T-helper 2 cell treated with Interferon-gamma antibody and Interleukin-4, amounts not matched to agents 5 μg/mL and 100 μg/mL, for 36 hours (primary cell): Measurements from ENCODE around the gene PNPLA1.

ENCODE experiments used
- DNase-seq: peaks from one replicate; pipeline ENCODE4 v3.0.0; 2021; ENCODE audit warnings: low spot score
- H3K27ac Mint-ChIP-seq: one replicate; pipeline ENCODE4 v1.8.0; 2021; ENCODE audit warnings: mild to moderate bottlenecking, mixed read lengths
- H3K27me3 Mint-ChIP-seq: one replicate; pipeline ENCODE4 v1.8.0; 2021; ENCODE audit warnings: low read depth, mixed read lengths
- H3K36me3 Mint-ChIP-seq: one replicate; pipeline ENCODE4 v1.8.0; 2021; ENCODE audit warnings: low read depth, mixed read lengths
- H3K4me1 Mint-ChIP-seq: one replicate; pipeline ENCODE4 v1.8.0; 2021; ENCODE audit warnings: low read depth, mixed read lengths
- H3K4me3 Mint-ChIP-seq: one replicate; pipeline ENCODE4 v1.8.0; 2022; ENCODE audit warnings: mild to moderate bottlenecking, moderate library complexity, mixed read lengths
- H3K9me3 Mint-ChIP-seq: one replicate; pipeline ENCODE4 v1.8.0; 2021; ENCODE audit warnings: mixed read lengths

Gene PNPLA1

DNA sequence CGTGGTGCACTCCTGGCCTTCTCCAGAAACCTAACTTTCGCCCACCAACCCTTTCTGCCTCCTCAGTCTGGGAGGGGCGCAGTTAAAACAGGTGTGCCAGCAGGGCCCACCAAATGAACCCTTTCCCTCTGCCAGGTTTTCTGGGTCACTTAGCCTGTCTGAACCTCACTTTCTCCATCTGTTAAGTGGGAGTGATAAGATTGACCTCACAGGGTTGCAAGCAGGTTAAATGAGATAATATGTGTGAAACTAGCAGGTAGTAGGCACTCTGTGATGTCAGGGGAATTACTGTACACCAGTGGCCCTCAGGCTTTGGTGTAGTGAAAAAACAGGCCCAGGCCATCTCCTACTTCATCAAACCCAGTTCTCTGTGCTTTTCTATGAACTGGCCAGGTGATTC is 52.7 kb downstream of the PNPLA1 start:
- Mint-ChIP-seq H3K36me3 (no peaks in the 10 kb centered on the region), H3K4me1 (no peaks in the 10 kb centered on the region), H3K27me3 (peaks cover 9% of the 10 kb centered on the region), H3K4me3 (no peak overlapping the region), H3K27ac (no peak overlapping the region), H3K9me3 (no peaks in the 10 kb centered on the region)
- DNase-seq = no peak

DNA sequence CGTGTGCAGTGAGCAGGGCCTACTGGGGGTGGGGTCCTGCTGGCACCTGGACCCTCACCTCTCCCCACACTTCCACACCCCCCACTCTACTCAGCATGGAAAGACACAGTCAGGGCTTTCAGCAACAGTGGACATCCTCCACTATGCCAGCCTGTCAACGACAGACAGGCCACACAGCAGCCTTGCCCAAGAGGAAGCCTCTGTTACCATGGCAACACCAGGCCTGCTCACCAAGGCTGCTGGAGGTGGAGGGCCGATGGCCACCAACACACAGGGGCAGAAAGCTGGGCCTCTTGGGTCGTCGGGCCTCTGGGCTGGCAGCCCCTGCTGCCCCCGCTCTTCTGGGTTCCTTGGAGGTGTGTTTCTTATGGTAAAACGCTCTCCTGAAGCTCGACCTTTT is 53.2 kb downstream of the PNPLA1 start:
- Mint-ChIP-seq H3K4me3 (no peak overlapping the region), H3K27me3 (peaks cover 9% of the 10 kb centered on the region), H3K4me1 (no peaks in the 10 kb centered on the region), H3K9me3 (no peaks in the 10 kb centered on the region), H3K36me3 (no peaks in the 10 kb centered on the region), H3K27ac (no peak overlapping the region)
- no peak for DNase-seq

DNA sequence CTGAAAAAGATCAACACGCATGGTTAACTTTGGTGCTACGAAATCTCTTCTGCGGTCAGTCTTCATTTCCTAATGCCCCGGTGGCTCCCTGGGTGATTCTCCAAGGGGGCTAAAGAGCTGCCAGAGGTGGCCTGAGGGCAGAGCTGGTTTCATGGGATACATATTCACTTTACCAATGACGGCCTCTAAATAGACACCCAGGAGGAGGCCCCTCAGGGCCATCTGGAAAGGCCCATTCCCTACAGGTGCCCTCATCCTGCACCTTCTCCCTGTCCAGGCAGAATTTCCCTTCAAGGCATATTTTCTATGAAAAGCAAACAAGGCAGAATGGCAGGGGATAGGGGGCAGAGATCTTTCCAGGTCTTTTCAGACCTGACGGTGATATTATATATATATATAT is 54.3 kb downstream of the PNPLA1 start:
- H3K4me1 Mint-ChIP-seq = no peaks in the 10 kb centered on the region
- H3K27me3 Mint-ChIP-seq = peaks cover 9% of the 10 kb centered on the region
- H3K36me3 Mint-ChIP-seq = no peaks in the 10 kb centered on the region
- H3K27ac Mint-ChIP-seq = no peak overlapping the region
- DNase-seq = no peak
- no peak overlapping the region for H3K4me3 Mint-ChIP-seq
- H3K9me3 Mint-ChIP-seq = no peaks in the 10 kb centered on the region

DNA sequence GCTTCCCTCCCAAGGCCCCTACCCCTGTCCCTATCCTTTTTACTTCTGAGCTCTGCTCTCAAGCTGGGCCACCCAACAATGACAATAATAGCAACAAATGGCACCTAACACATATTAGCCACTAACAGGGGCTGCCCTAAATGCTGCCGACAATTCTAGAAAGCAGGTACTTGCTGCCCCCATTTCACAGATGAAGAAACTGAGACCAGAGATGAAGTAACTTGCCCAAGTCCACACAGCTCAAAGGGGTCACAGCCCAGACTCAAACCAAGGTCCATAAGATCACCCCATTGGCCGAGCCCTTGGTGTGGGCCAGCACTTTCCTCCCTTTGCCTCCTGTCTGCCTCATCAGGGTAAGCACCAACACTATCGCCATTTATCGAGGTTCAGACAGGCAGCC is 54.9 kb downstream of the PNPLA1 start:
- Mint-ChIP-seq H3K36me3 (no peaks in the 10 kb centered on the region), H3K9me3 (no peaks in the 10 kb centered on the region), H3K27me3 (peaks cover 9% of the 10 kb centered on the region), H3K4me1 (no peaks in the 10 kb centered on the region), H3K4me3 (no peak overlapping the region), H3K27ac (no peak overlapping the region)
- no peak for DNase-seq

DNA sequence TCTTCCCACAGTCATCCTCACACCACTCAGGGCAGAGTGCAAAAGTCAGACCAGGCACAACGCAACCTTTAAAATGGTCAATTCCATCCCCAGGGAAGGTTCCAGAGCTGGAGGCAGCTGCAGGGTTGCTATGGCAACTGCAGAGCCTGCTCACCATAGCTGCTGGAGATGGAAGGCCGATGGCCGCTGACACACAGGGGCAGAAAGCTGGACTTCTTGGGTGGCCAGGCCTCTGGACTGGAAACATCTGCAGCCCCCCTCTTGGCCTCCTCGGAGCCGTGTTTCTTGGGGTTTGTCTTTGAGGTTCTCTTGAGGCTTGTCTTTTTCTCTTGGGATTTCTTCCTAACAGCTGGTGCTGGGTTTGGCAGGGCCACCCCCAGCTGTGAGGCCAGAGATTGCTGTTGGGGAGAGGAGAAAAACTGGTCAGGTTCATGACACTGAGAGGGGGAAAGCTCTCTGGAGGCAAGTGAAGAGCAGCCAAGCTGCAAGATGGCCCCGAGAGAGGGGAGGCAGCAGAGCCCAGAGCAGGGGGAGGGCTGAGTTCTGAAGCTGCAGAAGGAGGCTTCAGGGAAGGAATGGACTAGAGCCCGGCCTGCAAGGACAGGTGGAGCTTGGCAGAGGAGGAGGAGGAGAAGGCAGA is 56.6 kb downstream of the PNPLA1 start:
- Mint-ChIP-seq H3K27ac (no peak overlapping the region), H3K4me1 (no peaks in the 10 kb centered on the region)

DNA sequence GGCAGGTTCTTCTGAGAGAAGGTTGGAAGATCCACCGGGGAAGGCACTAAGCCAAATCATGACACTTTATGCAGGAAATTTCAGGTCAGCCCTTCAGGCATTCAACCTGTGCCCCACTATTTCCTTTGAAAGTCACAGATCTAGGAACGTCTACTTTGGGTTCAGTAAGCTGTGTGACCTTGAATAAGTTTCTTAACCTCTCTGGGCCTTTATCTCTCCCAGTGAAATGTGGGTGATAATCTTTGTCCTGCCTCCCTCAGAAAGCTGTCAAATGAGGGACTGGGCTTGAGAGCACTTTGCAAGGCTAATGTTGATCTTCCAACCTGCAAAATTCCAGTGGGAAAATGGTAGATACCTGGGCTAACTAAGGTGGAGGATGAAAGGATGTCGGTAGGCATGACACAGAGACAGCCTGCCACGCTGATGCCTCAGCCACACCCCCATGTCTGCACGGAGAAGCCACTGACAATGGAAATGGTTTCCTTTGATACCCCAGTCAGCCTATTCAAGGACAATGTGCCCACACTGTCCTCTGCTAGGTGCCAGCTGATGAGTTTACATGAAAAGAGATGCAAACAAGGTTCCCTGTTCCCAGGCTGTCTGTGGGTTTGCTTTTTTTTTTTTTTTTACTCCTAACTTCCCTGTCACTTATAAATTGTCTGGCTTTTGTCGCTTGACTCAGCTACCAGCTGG is 57.5 kb downstream of the PNPLA1 start:
- Mint-ChIP-seq H3K4me1 (no peaks in the 10 kb centered on the region), H3K27ac (no peak overlapping the region), H3K4me3 (no peak overlapping the region), H3K36me3 (no peaks in the 10 kb centered on the region), H3K27me3 (peaks cover 13% of the 10 kb centered on the region), H3K9me3 (no peaks in the 10 kb centered on the region)
- no peak for DNase-seq

More for the DNA sequence above, 56.6 kb downstream of the PNPLA1 start:
- no peaks in the 10 kb centered on the region for H3K9me3 Mint-ChIP-seq
- no peak overlapping the region for H3K4me3 Mint-ChIP-seq
- H3K36me3 Mint-ChIP-seq = no peaks in the 10 kb centered on the region
- DNase-seq = no peak
- H3K27me3 Mint-ChIP-seq = peaks cover 9% of the 10 kb centered on the region

DNA sequence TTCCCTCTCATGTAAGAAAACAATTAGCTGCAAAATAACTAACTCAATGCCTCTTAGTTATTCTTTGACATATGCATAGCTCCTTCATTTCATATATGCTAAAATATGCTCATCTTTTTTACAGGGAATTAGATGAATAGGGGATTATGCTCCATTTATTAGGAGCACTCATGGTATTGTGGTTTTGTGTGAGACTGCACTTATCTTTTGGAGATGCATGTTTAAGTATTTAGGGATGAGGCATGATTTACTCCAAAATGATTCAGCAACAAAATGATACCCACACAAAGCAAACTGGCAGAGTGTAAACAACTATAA is 58.0 kb downstream of the PNPLA1 start:
- Mint-ChIP-seq H3K9me3 (no peaks in the 10 kb centered on the region), H3K27me3 (peaks cover 16% of the 10 kb centered on the region), H3K27ac (no peak overlapping the region), H3K36me3 (no peaks in the 10 kb centered on the region), H3K4me1 (no peaks in the 10 kb centered on the region), H3K4me3 (no peak overlapping the region)
- DNase-seq = no peak

DNA sequence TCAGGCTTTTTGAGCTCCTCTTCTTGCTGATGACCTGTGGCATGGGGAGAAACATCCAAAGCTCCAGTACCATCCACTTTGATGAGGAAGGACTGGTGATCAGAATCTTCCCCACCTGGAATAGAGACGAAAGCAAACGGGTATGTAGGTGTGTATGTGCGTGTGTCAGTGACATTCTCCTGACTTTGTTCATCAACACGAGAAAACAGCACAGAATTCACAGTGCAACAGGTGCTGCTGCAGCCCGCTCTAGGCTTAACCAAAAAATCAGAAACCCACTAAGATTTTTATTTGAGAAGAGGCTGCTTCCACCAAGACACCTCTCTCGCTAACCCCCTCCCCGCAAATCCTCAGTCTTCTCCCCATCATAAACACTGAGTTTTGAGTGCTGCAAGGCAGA is 58.7 kb downstream of the PNPLA1 start:
- Mint-ChIP-seq H3K4me3 (no peak overlapping the region), H3K9me3 (no peaks in the 10 kb centered on the region), H3K36me3 (no peaks in the 10 kb centered on the region), H3K27ac (no peak overlapping the region), H3K27me3 (peaks cover 23% of the 10 kb centered on the region), H3K4me1 (no peaks in the 10 kb centered on the region)
- no peak for DNase-seq

DNA sequence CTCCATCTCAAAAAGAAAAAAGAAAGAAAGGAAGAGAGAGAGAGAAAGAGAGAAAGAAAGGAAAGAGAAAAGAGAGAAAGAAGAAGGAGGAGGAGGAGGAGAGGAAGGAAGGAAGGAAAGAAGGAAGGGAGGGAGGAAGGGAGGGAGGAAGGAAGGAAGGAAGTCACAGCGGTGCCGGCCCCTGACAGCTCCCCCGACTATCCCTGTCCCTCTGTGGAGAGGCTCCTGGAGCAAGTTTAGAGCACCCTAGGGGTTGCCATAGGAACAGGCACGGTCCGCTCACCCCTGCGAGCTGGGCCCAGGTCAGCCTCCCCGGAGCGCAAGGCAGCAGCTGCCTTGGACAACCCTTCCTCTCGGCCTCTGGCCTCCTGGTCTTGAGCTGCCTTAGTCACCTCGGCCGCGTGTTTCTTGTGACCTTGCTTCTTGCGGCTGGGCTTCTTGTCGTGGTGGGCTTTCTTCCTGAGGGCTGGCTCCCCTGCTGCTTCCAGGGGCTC is 60.0 kb downstream of the PNPLA1 start:
- Mint-ChIP-seq H3K4me3 (no peak overlapping the region), H3K27me3 (peaks cover 36% of the 10 kb centered on the region), H3K4me1 (no peaks in the 10 kb centered on the region), H3K27ac (no peak overlapping the region), H3K36me3 (no peaks in the 10 kb centered on the region), H3K9me3 (no peaks in the 10 kb centered on the region)
- no peak for DNase-seq

DNA sequence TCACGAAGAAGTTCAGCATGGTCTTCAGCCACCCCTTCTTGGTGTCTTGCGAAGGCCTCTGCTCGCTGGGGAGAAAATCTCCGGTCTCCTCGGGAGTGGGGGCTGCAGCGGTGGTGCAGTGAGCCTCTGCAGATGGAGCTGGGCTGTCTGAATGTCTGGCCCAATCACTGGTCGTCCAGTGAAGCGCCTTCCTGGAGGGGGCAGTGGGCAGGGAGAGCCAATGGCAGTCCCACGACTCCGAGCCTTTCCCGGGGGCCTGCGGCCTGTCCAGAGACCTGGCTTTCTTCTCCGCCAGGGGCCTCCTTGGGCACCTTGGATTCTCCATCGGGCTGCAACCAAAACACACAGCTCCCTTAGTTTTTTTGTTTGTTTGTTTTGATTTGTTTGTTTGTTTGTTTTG is 60.5 kb downstream of the PNPLA1 start:
- no peaks in the 10 kb centered on the region for H3K9me3 Mint-ChIP-seq
- H3K4me3 Mint-ChIP-seq = no peak overlapping the region
- H3K4me1 Mint-ChIP-seq = no peaks in the 10 kb centered on the region
- DNase-seq = no peak
- H3K27ac Mint-ChIP-seq = no peak overlapping the region
- peaks cover 41% of the 10 kb centered on the region for H3K27me3 Mint-ChIP-seq
- H3K36me3 Mint-ChIP-seq = no peaks in the 10 kb centered on the region

DNA sequence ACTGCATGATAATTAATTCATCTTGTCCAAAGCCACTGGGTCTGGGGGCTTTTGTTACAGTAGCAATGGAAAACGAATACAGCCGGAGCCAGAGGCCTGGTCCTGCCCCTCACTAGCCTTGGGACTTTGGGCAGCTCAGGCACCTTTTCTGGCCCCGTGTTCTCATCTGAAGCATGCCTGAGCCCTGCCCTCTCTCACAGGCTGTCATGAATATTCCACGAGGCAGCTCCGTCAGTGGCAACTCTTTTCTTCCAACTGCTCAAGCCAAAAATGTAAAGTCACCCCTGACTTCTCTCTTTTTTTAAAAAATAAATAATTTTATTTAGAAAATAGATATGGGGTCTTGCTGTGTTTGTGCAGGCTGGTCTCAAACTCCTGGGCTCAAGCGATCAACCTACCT is 61.5 kb downstream of the PNPLA1 start:
- no peak overlapping the region for H3K4me3 Mint-ChIP-seq
- no peak overlapping the region for H3K27ac Mint-ChIP-seq
- no peaks in the 10 kb centered on the region for H3K36me3 Mint-ChIP-seq
- DNase-seq = no peak
- H3K9me3 Mint-ChIP-seq = no peaks in the 10 kb centered on the region
- no peaks in the 10 kb centered on the region for H3K4me1 Mint-ChIP-seq
- H3K27me3 Mint-ChIP-seq = peaks cover 47% of the 10 kb centered on the region

DNA sequence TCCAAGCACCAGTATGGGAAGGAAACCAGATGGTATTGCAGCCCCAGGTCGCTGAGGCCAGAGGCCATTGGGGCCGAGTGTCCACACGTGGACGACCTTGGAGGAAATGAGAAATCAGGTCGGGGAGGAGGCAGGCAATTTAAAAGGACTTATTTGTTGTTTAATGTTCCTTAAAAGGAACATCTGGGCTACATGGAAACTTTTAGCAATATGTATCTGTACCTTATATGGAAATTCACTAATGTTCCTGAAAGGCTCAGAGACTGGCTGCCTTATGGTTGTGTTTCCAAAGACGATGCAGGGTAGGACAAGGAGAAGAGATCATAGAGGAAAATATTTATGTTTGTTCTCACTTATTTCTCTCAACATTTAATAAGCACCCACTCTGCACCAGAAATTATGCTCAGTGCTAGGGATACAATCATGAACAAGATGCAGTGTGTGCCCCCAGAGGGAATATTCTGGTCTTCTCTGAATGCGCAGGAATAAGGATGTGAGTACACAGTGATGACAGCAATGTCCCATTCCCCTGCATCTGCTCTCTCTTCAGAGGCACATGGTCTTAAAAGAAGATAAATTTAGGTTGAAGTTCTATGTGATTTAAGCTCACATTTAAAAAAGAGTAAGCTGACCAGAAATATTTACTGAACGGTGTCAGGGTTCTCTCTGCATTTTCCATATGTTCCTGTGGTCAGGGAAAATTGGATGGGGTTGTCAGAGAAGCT is 63.5 kb downstream of the PNPLA1 start:
- Mint-ChIP-seq H3K36me3 (no peaks in the 10 kb centered on the region), H3K27me3 (peaks cover 47% of the 10 kb centered on the region), H3K4me3 (no peak overlapping the region), H3K4me1 (peaks cover 4% of the 10 kb centered on the region), H3K9me3 (no peaks in the 10 kb centered on the region), H3K27ac (no peak overlapping the region)
- DNase-seq = no peak

DNA sequence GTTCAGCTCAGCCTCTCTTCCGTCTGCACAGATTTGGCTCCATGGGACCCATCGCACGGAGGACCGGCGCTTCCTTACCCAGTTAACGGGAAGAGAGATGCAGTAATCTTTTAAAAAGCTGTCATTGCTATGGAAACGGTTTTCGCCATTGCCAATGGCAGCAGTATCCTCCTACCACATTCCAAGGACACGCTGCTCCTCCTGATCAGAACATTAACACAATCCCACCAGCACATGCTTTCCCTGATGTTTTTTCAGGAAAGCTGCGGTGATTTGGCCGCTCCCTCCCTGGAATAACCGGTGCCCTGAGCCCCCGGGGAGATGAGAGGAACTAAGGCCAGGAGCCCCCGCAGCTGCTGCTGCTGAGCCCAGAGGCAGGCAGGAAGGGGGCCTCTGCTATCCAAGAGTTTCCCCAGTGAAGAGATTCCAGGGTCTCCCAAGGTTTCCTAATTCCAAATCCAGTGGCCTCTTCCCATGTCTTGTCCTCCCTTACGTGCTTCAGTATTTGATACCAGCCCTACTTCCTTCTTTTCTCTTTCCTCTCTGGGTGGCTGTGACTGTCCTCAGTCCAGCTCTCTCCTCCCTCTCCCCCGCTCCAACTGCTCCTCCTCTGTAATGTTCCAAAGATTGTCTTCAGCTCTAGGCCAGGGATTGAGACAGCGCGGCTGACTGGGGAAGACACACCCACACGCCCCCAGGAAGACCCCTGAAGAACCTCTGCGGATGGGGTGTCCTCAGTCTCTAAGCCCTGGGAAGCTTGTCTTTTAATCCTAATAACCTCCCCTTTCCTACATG is 64.3 kb downstream of the PNPLA1 start:
- Mint-ChIP-seq H3K27ac (no peak overlapping the region), H3K4me1 (peaks cover 6% of the 10 kb centered on the region), H3K4me3 (no peak overlapping the region), H3K9me3 (no peaks in the 10 kb centered on the region), H3K36me3 (no peaks in the 10 kb centered on the region), H3K27me3 (peaks cover 51% of the 10 kb centered on the region)
- DNase-seq = no peak
